HG02610 (cell line): ENCODE results near the gene CSTF2T.

ENCODE experiments used
- ATAC-seq: cut with Tn5 transposase; IDR thresholded peaks from one replicate; pipeline ENCODE4 v1.9.1; 2021; ENCODE audit warnings: mild to moderate bottlenecking, moderate library complexity; ENCODE audit not compliant: unreplicated experiment

Gene CSTF2T

GRCh38 chr10:51653025-51653424 lies 46.4 kb downstream of the CSTF2T start:
- no peak for ATAC-seq

GRCh38 chr10:51651063-51651462 lies 48.3 kb downstream of the CSTF2T start:
- no peak for ATAC-seq

DNA sequence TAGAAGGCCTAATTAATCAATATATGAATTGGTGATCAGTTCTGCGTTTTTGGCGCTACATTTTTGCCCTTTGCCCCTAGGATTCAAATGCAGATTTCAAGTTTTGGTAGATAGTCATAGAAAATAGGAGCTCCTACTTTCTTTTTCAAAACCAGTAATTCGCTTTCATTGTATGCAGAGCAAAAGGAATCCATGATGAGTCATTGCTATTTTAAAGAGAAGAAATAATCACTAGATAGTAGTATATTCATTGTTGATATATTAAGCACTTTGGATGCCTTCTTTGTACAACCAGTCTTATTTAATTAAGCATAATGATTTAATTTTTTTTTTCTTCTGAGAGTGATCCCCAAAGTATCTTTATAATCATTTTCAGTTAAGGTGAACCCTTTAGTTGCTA lies 50.3 kb downstream of the CSTF2T start:
- ATAC-seq, result no peak
